Epidermal melanocyte (primary cell): ENCODE measurements around the gene OR2T27.
"Not testable (repeated sequence)": the region's sequence is repeated elsewhere in the genome, so short reads cannot be mapped to it uniquely, and the experiment has no call there.

Experiments used
- DNase-seq: peaks from one replicate; pipeline ENCODE4 v3.0.0; 2011; ENCODE audit warnings: low spot score; ENCODE audit not compliant: insufficient read length

OR2T27 gene

DNA sequence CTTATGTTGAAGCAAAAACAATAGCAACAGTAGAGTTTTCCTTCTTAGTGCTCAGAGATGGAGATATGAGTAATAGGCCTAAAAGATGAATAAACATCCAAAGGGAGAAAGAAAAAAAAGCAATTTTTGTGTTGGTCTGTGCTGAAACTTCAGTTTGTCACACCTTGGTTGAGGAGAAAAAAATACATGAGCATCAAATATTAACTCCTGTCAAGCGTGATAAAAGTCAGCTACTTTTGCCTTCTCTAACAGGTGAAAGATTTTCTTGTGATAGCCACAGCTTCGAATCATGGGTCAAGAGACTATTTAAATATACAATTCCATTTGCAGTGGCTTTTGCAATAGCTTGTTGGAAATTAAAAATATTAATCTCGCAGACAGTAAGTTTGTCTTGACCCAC is 14.4 kb downstream of the OR2T27 start:
- not testable (repeated sequence) for DNase-seq

DNA sequence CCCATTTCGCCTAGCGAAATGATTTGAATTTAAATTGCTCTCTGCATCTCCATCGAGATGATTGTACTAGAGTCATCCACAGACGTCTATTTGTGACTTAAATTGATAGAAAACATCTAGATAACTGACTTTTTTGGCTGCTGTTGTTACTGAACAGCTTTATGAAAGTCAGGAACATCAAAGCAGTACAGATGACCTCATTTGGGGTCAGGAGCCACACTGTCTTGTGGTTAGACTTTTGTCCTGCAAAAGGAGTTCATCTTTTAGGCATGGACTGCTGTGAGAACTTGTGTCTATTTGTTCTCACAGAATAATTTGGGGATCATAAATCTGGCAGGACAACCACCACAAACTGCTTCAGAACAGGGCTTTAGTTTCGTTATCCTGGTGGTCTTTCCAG is 15.7 kb downstream of the OR2T27 start:
- DNase-seq = not testable (repeated sequence)

DNA sequence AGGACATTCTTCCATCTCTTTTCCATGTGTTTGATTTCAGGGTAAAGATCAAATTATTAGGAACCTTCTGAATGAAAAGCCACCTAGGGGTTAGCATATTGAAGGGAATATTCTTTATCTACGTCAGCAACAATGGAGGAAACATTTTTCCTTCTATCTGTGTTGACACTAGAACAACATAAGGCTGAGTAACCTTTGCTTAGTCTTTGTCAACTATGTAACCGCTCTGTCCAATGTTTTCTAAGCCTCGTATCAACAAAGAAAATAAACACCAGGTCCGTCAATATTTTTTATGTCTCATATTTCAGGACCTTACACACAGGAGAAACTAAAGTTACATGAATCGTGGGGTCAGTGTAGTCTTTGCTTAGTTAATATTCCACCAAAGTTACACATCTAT is 18.7 kb downstream of the OR2T27 start:
- DNase-seq = not testable (repeated sequence)

GRCh38 chr1:248634991-248635390 is 20.3 kb downstream of the OR2T27 start, which contains the start of gene OR2T11:
OR2T11 (minus strand) TSS chr1:248635091; CDS start chr1:248627128, 7,963 bp downstream.
- not testable (repeated sequence) for DNase-seq

DNA sequence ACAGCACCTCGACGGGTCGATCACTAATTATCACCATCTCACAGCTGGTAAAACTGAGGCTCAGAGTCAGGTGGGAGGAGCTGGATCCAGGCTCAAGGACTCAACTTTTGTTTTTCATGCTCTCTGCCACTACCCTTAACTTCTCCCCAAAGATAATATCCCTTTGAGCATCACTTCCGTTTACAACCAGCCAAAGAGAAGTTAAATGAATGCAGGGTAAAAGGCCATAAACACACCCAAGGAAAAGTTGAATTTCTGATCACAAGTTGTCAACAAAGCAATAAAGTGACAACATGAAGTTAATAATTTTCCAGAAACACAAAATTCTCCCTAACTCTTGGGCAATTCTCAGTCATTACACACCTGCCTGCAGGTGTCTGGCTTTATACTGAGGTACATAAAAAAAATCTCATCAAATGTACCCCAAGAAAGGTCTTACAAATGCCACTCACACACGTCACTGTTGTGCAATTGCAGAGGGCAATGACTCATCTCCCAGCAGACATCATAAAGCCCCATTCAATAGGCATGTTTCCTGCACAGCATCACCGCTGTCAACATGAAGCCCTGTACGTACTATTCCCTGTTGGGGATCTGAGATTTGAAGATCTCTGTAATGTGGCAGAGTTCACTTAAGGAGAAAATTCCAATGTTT is 23.8 kb downstream of the OR2T27 start:
- no peak for DNase-seq

DNA sequence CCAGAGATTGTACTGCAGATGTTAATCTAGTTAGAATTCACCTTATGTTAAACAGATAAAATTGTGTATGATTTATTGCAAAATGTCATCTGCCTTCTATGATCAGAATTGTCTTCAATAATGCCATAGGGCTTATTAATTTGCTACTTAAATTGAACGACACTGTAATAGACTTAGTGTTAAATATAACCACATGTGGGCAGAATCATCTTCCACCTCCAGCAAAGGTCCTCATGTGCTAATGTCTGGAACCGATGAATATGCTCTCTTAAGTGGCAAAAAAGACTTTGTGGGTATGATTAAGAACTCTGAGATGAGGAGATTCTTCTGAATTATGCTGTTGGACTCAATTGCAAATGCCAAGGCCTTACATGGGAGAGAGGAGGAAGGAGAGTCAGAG is 24.8 kb downstream of the OR2T27 start:
- no peak for DNase-seq

GRCh38 chr1:248627971-248628844 is 27.1 kb downstream of the OR2T27 start:
- no peak for DNase-seq

DNA sequence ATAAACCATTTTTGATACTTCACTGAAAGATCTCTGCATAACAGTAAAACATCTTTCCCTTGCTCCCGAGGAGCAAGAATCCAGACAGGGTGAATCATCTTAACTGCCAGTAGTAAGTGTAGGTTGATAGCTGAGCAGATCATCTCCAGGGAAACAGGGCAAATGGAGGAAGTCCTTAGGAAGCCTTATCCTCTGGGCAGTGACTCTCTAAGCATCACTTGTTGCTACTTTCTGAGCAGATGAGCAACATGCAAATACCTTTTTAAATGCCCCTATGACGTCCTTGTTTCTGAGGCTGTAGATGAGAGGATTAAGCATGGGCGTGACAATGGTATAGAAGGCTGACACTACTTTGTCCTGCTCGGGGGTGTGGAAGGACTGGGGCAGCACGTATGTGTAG is 29.4 kb downstream of the OR2T27 start:
- DNase-seq = no peak

GRCh38 chr1:248625166-248625565 is 30.2 kb downstream of the OR2T27 start:
- no peak for DNase-seq

- no peak for DNase-seq
Measured at GRCh38 chr1:248622570-248623001, 32.7 kb downstream of the OR2T27 start.

DNA sequence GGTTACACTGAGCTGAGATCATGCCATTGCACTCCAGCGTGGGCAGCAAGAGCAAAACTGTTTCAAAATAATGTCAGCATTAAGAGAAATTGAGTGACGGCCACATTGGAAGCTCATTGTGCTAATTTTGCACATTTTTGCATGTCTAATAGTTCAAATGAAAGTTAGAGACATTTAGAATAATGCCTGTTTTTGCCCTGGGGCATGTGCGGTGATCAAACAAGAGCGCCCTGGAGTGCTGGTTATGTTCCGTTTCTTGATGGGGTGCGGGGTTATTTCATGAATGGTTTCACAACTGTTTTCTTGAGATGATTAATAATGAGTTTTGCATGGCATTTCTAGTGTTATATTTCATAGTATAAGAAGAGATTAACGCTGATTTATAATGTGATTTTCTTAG is 33.6 kb downstream of the OR2T27 start:
- no peak for DNase-seq

DNA sequence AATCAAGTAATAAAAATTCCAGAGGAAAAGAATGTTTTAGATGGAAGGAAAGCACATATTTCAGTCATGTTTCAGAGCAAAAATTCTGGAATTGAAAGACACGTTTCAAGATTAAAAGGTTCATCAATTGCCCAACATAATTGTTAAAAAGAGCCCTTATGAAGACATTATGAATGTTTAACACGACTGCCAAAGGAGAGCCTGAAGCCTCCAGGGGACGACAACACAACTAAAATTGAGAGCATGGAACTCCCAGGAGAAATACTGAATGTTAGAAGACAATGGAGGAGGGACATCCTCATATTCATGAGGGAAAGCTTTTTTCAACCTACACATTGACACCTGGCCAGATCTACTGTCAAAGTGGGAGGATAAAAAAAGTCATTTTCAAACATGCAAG is 36.5 kb downstream of the OR2T27 start:
- DNase-seq = no peak

GRCh38 chr1:248618119-248618518 is 37.2 kb downstream of the OR2T27 start:
- no peak for DNase-seq

DNA sequence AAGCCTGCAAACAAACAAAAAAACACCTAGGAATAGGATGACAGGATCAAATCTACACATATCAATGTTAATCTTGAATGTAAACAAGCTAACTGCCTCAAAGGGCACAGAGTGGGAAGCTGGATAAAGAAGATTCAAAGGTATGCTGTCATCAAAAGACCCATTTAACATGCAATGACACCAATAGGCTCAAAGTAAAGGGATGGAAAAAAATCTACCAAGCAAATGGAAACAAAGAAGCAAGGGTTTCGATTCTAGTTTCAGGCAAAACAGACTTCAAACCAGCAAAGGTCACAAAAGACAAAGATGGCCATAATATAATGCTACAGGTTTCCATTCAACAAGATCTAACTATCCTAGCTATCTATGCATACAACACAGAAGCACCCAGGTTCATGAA is 41.6 kb downstream of the OR2T27 start:
- no peak for DNase-seq

DNA sequence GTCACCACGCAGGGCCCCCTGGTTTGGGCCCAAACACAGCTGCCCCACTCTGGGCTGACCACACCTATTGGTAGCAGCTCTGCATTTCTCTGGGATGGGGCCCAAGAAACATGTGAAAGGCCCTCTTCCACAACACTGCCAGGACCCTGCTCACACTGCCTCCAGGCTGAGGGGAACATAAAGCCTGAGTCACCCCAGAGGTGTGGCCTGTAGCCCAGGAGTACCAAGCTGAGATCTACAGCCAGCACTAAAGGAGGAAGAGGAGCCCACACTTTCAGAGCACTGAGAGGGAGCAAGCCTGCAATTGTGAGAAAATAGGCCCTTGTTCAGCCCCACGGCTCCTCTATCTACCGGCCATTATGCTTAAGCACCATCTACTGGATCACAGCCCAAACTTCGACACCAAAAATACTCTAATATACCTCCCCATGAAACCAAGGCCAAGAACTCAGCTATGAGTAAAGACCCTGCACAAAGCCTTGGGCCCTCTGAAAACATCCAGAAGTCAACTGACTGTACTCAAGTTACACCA is 43.4 kb downstream of the OR2T27 start:
- no peak for DNase-seq

GRCh38 chr1:248610301-248610700 is 45.0 kb downstream of the OR2T27 start:
- DNase-seq = no peak
